Upper lobe of left lung (tissue), 4 donors: ENCODE results near the gene ABCA13.

ENCODE experiments used
- CTCF ChIP-seq, 6 experiments: fragments of 450-650 bp in 4 of 6; fragments of 200-600 bp in 2 of 6; sonication (generic) in 2 of 6; IDR thresholded peaks; one replicate each; pipeline ENCODE4 v1.5.1; 2016 to 2019; ENCODE audit warnings: antibody characterized with exemption in 6 of 6
- EP300 ChIP-seq, 4 donors: sonication (generic); formaldehyde crosslinking; IDR thresholded peaks; one replicate each; pipeline ENCODE4 v1.5.1; 2017; ENCODE audit warnings: antibody characterized with exemption in 4 of 4, control low read depth in 2 of 4
- POLR2A ChIP-seq, 4 donors: fragments of 450-650 bp; IDR thresholded peaks; one replicate each; pipeline ENCODE4 v1.5.1; 2016 to 2017; ENCODE audit warnings: antibody characterized with exemption in 4 of 4, mild to moderate bottlenecking in 2 of 4

GRCh38 chr7:48522692-48523091, 351.4 kb downstream of the ABCA13 start:
- TF ChIP-seq POLR2A (IDR thresholded peaks at IDR 0.05) = no peak
- TF ChIP-seq EP300 (IDR thresholded peaks at IDR 0.05) = no peak
- TF ChIP-seq CTCF (IDR thresholded peaks at IDR 0.05) = no peak
